NCI-H2081 (cell line): ENCODE results near the gene SLC25A38.
"Not testable (repeated sequence)": the region's sequence is repeated elsewhere in the genome, so short reads cannot be mapped to it uniquely, and the experiment has no call there.

Experiments used
- DNase-seq, 2 experiments: peaks; one replicate each; lab custom pipeline; 2025; lab: John Stamatoyannopoulos, UW

Gene SLC25A38

DNA sequence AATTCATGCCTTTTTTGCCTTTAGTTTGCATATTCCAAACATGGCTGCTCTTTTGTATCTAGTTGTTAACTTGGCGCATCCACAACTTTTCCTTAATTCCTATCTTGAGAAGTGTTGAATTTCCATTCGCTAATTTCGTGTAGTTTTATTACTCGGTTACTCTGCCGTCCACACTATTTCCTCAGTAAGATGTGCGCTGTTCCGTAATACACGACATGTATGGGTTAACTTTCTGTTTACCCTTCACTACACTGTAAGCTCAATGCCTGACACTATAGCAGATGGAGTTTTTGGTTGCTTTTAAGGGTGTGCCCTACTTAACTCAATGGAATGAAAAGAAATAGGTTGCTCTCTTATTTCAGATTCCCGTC, 24.1 kb downstream of the SLC25A38 start:
- no peak for DNase-seq

DNA sequence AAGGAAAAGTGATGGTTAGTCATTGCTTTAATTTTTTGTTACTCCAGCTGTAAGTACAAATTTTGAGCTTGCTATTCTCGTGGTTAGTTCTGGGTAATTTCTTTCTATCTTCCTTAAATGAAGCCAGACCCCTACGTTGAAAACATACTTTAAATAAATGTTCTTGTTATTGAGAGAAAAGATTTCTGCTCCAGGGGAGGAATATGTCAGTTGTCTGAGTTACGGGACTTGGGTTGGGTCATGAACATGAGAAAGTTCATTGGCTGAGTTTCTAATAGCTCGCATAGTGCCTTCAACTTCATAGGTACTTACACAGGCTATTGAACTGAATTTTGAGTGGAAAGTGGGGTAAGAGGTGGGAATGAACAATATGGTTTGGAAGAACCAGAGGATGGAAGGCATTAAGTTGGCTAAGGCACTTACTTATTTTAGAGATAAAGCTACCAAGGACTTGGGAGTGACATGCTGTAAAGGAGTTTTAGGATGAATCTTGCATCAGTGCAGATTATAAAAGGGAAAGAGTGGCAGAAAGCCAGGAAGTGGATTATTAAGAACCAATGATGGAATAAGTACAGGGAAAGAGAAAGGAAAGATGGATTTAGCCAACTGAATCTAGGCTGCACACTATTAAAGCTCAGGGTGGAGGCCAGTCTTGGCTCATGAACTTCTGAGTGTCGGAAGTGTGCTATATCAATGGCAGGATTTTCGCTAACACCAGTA, 24.8 kb downstream of the SLC25A38 start:
- no peak for DNase-seq

DNA sequence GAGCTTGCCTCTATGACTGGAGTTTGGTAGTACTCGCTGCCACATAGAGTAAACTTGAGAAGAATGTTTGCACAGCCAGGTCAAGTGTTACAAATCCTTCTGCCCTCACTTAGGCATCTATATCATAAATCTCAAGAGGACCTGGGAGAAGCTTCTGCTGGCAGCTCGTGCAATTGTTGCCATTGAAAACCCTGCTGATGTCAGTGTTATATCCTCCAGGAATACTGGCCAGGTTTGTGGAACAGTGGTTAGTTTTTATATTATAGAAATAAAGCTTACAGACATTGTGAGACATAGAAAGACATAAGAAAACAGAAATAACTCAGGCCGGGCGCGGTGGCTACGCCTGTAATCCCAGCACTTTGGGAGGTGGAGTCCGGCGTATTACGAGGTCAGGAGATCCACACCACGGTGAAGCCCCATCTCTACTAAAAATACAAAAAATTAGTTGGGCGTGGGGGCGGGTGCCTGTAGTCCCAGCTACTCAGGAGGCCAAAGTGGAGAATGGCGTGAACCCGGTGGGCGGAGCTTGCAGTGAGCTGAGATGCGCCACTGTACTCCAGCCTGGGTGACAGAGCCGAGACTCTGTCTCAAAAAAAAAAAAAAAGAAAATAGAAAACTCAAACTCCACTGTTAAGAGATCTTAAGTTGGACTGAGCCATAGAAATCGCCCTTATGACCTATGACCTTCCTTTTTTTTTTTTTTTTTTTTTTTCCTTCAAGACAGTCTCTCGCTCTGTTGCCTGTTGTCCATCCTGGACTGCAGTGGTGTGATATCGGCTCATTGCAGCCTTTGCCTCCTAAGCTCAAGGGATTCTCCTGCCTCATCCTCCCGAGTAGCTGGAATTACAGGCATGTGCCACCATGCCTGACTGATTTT, 25.6 kb downstream of the SLC25A38 start:
- no peak for DNase-seq

DNA sequence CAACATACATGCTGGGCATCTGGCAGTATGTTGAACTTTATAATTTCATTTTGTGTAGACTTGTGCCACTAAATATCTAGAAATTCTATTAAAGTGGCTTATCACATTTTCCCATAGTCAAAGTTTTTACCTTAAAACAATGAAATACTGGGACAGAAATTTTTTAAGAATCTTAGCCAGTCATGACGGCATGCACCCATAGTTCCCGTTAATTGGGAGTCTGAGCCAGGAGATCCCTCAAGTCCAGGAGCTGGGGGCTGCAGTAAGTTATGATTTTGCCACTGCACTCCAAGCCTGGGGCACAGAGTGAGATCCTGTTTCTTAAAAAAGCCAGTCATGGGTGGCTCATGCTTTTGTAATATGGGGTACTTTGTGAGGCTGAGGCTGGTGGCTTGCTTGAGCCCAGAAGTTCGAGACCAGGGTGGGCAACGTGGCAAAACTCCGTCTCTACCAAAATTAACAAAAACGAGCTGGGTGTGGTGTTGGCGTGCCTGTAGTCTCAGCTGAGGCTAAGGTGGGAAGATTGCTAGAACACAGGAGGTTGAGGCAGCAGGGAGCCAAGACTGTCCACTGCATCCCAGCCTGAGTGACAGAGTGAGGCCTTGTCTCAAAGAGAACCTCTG, 26.5 kb downstream of the SLC25A38 start:
- no peak for DNase-seq

DNA sequence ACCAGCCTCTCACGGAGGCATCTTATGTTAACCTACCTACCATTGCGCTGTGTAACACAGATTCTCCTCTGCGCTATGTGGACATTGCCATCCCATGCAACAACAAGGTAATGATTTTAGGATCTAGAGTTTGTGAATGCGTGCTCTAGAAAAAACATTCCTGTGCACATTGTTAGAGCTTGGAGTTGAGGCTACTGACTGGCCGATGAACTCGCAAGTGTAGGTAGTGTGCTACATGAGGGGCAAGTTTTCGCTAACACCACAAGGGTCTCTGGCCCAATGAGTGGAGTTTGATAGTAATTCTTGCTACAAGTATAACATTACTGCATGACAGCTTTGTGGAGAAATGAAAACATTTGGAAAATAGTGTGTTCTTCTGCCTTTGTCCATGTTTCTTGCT, 27.7 kb downstream of the SLC25A38 start:
- no peak for DNase-seq

DNA sequence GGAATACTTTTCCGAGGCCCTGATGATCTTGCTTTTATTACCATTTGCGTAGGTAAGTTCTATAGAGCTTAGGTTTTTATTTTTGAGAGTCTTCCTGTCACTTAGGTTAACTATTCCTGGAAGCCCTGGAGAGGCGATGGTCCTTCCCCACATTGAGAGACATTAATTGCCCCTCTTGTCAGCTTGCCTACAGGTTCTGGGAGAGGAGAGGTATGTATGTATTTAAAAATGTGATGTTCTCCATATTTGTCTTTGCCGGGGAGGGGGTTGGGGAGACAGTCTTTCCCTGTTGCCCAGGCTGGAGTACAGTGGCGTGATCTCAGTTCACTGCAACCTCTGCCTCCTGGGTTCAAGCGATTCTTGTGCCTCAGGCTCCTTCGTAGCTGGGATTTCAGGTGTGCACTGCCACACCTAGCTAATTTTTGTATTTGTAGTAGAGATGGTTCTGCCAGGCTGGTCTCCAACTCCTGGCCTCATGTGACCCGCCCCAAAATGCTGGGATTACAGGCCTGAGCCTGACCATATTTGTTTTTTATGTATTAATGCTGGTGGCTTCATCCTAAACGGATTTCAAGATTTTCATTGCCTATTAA, 29.6 kb downstream of the SLC25A38 start:
- no peak for DNase-seq

DNA sequence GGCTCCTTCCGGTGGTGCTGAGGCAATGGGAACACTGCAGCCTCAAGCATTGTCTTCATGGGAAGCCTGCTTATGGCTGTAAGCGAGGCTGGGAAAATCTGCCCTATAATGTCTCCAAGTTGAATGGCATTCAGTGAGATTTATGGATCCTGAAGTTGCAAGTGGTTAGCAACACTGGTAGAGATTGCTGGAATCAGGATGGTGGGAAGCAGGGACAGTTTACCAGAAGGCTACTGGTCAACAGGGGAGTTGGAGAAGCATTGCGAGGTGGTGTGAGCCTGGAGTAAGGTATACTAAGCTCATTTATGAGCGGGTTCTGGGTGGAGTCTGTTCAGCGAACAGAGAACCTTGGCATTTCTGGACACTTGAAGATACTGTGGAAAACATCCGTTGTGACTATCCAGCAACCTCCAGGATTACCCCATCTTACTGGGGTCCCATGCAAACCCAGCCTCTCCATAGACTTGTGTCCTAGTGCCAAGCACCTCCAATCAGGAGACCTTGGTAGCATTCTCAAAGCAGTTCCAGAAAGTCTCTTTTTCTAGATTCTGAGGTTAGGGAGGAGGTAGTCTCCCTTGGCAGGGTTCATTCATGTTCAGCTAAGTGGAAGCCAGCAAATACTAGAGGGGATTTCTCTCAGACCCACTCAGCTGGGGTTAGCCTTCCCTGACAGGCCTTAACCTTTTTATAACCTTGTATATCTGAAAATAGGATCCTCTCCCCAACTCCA, 30.7 kb downstream of the SLC25A38 start:
- DNase-seq: no peak

DNA sequence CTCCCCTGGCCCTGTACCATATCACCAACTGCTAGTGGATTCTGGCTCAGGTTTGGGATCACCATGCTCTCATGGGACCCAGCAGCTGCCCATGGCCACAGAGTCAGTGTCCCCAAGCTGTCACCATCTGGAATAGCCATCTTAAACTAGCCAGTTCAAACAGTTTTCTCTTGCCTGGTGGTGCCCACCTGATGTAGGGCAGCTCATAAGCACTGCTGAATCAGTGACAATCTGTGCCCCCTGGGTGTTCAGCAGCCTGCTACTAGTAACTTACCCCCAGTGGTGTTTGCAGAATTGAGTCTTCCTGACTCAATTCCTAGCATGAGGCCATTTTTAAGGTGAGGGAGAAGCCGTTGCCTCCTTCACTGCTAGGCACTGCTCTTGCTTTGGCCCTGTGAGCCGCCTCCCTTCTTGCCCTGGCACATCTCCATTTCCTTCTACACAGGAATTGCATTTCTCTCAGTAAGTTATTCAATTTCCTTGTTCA, 31.3 kb downstream of the SLC25A38 start:
- DNase-seq: no peak

DNA sequence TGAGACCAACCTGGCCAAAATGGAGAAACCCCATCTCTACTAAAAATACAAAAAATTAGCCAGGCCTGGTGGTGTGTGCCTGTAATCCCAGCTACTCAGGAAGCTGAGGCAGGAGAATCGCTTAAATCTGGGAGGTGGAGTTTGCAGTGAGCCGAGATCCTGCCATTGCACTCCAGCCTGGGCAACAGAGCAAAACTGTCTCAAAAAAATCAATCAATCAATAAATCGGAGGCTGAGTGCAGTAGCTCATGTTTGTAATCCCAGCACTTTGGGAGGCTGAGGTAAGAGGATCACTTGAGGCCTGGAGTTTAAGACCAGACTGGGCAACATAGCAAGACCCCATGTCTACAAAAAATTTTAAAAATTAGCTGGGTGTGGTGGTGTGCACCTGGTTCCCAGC, 32.1 kb downstream of the SLC25A38 start:
- DNase-seq: not testable (repeated sequence)

DNA sequence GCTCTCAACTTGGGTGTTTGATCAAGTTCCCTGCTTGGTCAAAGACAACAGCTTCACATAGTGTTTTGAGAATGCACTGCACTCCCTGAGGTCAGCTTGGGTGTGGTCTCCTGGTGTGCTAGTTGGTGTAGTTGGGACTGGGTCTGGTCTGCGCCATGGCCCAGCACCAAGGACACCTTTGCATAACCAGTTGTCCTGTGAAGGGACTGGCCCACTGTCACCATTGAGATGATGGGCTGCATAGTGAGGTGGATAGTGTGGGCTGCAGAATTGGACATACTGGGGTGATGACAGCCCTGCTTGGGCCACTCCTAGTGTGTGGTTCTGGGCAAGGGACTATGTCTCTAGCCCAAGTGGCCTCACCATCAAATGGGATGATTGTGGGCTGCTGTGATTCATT, 32.8 kb downstream of the SLC25A38 start:
- DNase-seq: no peak

DNA sequence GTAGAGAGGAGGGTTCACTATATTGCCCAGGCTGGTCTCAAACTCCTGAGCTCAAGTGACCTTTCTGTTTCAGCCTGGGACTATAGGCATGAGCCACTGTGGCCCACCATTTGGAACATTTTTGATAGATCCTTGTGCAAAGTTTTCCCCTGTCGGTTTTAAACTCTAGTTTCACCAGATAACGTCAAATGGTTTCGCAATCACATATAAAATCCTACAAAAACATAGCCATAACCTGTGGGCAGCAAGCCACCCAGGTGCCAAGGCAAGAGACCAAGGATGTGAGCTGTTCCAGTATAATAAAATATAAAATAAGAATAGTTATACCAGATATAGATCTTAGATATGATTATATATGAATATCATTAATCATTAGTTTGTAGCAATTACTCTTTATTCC, 33.8 kb downstream of the SLC25A38 start:
- DNase-seq: not testable (repeated sequence)

DNA sequence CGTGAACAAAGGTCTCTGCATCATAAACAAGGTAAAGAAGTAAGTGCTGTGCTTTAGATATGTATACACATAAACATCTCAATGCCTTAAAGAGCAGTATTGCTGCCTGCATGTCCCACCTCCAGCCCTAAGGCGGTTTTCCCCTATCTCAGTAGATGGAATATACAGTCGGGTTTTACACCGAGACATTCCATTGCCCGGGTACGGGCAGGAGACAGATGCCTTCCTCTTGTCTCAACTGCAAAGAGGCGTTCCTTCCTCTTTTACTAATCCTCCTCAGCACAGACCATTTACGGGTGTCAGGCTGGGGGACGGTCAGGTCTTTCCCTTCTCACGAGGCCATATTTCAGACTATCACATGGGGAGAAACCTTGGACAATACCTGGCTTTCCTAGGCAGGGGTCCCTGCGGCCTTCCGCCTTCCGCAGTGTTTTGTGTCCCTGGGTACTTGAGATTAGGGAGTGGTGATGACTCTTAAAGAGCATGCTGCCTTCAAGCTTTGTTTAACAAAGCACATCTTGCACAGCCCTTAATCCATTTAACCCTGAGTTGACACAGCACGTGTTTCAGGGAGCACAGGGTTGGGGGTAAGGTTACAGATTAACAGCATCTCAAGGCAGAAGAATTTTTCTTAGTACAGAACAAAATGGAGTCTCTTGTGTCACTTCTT, 35.5 kb downstream of the SLC25A38 start:
- not testable (repeated sequence) for DNase-seq

DNA sequence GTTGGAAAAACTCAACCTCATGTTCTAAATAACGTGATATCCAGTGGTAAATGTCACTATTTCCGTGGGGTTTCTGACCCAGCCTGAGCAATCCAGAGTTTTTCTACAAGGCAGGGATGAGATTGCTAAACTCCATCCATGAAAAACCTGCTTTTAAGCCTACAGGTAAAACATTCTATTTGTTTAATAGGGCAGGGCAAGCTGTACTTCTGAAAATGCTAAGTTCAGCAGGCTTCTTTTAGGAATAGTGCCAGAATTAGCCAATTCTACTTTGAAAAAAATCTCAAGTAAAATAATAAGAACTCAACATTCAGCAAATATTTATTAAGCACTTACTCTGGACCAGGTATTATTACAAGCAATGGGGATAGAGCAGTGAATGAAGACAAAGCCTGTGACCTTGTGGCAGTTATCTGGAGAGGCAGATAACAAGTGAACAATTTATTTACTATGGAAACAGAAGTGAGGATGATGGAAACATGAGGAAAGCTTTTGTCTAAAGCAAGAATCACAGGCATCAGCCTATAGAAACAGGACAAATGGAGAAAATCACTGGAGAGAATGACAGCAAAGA, 36.7 kb downstream of the SLC25A38 start:
- DNase-seq: no peak

DNA sequence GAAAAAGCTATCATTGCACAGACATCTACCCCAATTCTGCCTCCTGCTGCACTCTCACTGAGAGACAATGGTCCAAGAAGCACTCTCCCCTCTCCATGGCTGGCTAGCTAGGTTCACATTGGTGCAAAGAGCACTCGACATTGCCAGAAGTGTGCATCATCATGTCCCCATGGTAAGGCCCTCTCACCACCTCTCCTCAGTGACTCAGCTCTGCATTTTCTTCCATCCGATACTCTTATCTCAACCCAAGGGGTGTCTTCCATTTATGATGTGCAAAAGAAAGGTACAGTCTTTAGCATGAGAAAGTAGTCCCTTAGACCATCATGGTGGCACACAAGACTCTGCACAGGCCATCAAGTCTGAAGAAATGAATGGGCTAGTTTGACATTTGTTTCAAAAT, 37.4 kb downstream of the SLC25A38 start:
- no peak for DNase-seq

DNA sequence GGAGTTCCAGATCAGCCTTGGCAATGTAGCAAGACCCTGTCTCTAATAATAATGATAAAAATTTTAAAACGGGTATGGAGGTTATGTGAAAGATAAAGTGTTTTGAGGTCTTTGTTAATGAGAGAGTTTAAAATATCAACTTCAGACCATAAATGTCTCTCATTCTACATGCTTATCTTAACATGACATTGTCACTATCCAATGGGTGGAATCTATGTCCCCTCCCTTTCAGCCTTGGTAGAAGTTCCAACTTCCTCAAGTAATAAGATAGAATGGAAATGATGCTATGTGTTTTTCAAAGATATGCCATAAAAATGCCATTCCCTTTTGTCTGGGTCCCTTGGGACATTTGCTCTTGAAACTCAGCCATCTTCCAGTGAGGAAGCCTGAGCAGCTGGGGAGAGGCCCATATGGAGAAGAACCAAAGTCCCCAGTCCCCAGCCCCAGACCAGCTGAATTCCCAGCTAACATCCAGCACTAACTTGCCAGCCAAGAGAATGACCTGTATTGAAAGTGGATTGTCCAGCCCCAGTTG, 40.3 kb downstream of the SLC25A38 start:
- no peak for DNase-seq

DNA sequence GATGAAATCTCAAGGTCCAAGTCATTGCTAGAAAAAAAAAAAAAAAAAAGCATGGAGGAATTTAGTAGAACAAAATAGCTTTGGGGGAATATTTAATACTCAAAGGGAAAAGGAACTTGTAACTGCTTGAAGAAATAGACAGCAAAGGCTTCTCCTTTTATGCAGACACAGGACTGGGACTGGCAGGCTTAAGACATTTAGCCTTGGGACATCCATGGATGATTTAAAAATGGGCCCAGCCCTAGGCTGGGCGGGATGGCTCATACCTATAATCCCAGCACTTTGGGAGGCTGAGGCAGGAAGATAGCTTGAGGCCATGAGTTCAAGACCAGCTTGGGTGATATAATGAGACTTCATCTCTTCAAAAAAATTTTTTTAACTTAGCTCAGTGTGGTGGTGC, 43.1 kb downstream of the SLC25A38 start:
- DNase-seq: no peak

DNA sequence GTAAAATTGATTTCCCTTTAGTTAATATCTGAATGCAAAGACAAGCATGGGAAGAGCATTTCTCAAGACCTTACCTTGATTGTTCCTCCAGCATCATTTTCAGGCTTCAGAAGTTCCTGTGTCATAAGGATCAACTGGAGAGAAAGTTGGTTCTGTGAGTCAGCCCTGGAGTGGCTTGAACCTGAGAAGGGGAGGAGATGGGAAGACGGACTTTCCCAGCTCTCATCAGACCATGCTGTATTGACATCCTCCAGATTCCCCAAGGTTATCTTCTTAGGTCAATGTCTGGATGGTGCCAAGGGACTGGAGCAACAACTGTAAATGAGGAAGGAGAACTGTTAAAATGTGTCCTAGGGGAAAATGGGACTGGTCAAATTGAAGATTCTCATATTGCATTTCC, 44.3 kb downstream of the SLC25A38 start:
- no peak for DNase-seq

DNA sequence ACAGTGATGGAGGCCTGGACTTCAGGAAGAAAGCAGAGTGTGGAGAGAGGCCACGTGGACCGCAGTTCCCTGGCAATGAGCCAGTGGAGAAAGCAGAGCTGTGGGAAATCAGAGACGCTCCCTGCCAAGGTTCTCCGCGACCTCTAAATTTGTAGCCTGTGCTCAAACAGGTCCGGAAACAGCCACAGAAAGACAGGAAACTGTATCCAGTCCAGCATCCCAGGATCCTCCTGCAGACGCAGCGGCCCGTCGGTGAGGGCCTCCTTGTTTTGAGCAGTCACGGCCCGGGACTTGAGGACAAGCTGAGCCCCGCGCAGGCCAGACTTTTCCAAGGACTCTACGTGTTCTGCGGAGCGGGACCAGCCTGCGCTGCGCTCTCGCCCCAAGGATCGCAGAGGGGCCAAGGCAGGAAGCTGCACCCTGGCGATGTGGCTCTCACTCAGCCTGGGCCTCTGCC, 45.6 kb downstream of the SLC25A38 start:
- no peak for DNase-seq

DNA sequence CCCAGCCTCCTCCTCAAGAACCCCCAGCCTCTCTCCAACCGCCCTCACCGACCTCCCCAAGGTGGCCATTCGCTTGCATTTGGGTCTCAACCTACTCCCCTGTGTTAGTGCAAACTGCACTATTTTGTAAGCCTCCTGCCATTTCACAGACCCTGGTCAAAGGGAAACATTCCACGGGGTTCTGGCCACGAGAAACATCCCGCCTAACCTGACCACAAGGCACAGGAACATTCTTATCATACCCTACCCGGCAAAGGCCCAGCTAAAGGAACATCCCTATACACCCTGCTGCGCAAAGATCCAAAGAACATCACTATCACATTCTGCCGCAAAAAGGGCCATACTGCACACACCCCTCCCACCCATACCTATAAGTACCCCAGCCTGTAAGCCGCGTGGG, 46.3 kb downstream of the SLC25A38 start:
- no peak for DNase-seq

DNA sequence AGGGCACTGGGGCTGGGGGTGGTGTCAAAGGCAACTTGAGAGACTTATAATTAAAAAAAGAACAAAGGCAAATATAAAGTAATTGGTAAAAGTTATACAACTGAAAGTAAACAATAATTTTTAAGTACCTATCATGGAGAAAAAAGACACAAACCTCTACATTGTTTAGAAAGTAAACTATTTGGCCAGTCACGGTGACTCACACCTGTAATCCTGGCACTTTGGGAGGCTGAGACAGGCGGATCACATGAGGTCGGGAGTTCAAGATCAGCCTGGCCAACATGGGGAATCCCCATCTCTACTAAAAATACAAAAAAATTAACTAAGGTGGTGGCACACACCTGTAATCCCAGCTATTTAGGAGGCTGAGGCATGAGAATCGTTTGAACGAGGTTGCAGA, 49.2 kb downstream of the SLC25A38 start:
- DNase-seq: no peak
